Sigmoid colon (tissue), 4 donors: Measurements from ENCODE around the gene KCNMB2.

ENCODE experiments used
- EP300 ChIP-seq, 4 donors: sonication (generic); formaldehyde crosslinking; IDR thresholded peaks; one replicate each; pipeline ENCODE4 v1.6.1; 2017; ENCODE audit warnings: antibody characterized with exemption in 4 of 4
- POLR2A ChIP-seq, 2 donors: fragments of 450-650 bp; IDR thresholded peaks; one replicate each; pipeline ENCODE4 v1.6.1; 2016; ENCODE audit warnings: antibody characterized with exemption in 2 of 2, mild to moderate bottlenecking in 2 of 2, moderate library complexity in 2 of 2
- POLR2AphosphoS5 ChIP-seq, 4 donors: sonication (generic); formaldehyde crosslinking; IDR thresholded peaks; one replicate each; pipeline ENCODE4 v1.6.1; 2017; ENCODE audit warnings: antibody characterized with exemption in 4 of 4
- TF ChIP-seq, protein P1 (sequence below), 4 experiments: fragments of 450-650 bp in 3 of 4; fragments of 200-600 bp in 1 of 4; IDR thresholded peaks; one replicate each; pipeline ENCODE4 v1.5.1; 2016 to 2019; ENCODE audit warnings: antibody characterized with exemption in 4 of 4, mild to moderate bottlenecking in 3 of 4, moderate library complexity in 2 of 4

DNA sequence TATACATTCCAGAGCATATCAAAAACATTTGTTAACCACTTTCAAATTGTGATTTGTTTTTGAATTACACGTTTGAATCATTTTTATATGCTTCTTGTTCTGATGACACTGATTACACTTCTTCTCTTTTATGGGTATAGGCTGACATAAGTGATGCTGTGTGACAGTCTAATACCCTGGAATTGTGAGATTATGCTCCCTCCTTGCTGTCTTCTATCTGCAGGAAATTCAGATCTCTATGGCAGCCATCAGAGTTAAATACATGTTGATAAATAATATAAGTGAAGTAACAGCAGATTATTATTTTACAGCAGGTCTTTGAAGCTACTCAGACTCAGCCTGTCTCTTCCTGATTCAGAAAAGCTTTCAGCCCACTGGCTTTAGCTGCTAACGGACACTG is 286.5 kb downstream of the KCNMB2 start:
- TF ChIP-seq POLR2A (IDR thresholded peaks at IDR 0.05) (no peak), EP300 (IDR thresholded peaks at IDR 0.05) (no peak), POLR2AphosphoS5 (IDR thresholded peaks at IDR 0.05) (no peak)
- TF ChIP-seq, protein P1, sequence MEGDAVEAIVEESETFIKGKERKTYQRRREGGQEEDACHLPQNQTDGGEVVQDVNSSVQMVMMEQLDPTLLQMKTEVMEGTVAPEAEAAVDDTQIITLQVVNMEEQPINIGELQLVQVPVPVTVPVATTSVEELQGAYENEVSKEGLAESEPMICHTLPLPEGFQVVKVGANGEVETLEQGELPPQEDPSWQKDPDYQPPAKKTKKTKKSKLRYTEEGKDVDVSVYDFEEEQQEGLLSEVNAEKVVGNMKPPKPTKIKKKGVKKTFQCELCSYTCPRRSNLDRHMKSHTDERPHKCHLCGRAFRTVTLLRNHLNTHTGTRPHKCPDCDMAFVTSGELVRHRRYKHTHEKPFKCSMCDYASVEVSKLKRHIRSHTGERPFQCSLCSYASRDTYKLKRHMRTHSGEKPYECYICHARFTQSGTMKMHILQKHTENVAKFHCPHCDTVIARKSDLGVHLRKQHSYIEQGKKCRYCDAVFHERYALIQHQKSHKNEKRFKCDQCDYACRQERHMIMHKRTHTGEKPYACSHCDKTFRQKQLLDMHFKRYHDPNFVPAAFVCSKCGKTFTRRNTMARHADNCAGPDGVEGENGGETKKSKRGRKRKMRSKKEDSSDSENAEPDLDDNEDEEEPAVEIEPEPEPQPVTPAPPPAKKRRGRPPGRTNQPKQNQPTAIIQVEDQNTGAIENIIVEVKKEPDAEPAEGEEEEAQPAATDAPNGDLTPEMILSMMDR (IDR thresholded peaks at IDR 0.05), result no peak
